HUES64 (cell line): ENCODE measurements around the gene FRS3.

Source experiments
- H3K27ac ChIP-seq: 2 replicates; pipeline ENCODE4 v1.7.0; 2013; ENCODE audit warnings: low read depth, low read length, inconsistent platforms
- H3K27me3 ChIP-seq: 2 replicates; pipeline ENCODE4 v1.6.1; 2013; ENCODE audit warnings: mild to moderate bottlenecking, low read length; ENCODE audit not compliant: insufficient read depth
- H3K36me3 ChIP-seq: 2 replicates; pipeline ENCODE4 v1.6.1; 2013; ENCODE audit warnings: mild to moderate bottlenecking, low read length; ENCODE audit not compliant: insufficient read depth
- H3K4me1 ChIP-seq: 2 replicates; pipeline ENCODE4 v1.6.1; 2013; ENCODE audit warnings: mild to moderate bottlenecking, low read length, moderate library complexity; ENCODE audit not compliant: insufficient read depth
- H3K4me3 ChIP-seq: 2 replicates; pipeline ENCODE4 v1.5.1; 2013; ENCODE audit warnings: mild to moderate bottlenecking, low read length, moderate library complexity
- H3K9ac ChIP-seq: 2 replicates; pipeline ENCODE4 v1.6.1; 2013; ENCODE audit warnings: mild to moderate bottlenecking, low read depth, low read length
- H3K9me3 ChIP-seq: 2 replicates; pipeline ENCODE4 v1.6.1; 2013; ENCODE audit warnings: low read depth, low read length; ENCODE audit not compliant: insufficient read depth
- WGBS: fragments of 150-250, 120-280 bp; methylation state at CpG from one replicate; pipeline ENCODE4 v1.1.7; 2013; ENCODE audit warnings: missing lambda C conversion rate; 5-methylcytosine and 5-hydroxymethylcytosine counted together

The FRS3 gene

GRCh38 chr6:41739041-41739440 is 40.7 kb downstream of the FRS3 start:
- H3K4me1 ChIP-seq, result peaks cover 4% of the 10 kb centered on the region; the same call in 1 of the 2 replicates
- no peaks in the 10 kb centered on the region for H3K9me3 ChIP-seq
- no peaks in the 10 kb centered on the region for H3K36me3 ChIP-seq
- H3K4me3 ChIP-seq, result no peak overlapping the region
- 78% methylated on average over 3 of the region's 4 CpGs for WGBS
- no peak overlapping the region for H3K27ac ChIP-seq
- no peak overlapping the region for H3K9ac ChIP-seq
- H3K27me3 ChIP-seq, result peaks cover 8% of the 10 kb centered on the region; the same call in 1 of the 2 replicates

DNA sequence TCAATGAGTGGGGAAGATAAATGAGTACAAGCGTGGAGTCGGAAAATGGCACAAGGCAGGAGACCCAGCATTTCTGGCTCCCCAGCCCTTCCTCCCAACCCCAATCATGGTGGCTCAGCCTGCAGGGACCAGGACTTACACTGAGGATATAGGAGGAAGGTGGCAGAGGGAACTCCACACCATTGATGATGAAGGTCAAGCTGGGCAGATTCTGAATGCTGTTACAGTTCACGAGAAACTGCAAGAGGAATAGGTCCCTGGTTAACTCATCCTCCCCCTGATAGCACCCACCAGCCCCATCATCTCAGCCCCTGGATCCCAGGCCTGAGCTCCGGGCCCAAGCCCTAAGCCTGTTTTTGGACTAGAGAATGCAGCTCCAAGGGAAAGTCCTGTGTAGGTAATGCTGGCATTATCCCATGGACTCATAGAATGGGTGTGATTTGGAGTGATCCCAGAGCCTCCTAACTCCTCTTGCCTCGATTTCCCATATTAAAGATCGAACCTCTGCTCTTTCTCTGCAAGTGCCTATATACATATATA is 42.0 kb downstream of the FRS3 start:
- WGBS, result 99% methylated on average over 4 of the region's 6 CpGs

DNA sequence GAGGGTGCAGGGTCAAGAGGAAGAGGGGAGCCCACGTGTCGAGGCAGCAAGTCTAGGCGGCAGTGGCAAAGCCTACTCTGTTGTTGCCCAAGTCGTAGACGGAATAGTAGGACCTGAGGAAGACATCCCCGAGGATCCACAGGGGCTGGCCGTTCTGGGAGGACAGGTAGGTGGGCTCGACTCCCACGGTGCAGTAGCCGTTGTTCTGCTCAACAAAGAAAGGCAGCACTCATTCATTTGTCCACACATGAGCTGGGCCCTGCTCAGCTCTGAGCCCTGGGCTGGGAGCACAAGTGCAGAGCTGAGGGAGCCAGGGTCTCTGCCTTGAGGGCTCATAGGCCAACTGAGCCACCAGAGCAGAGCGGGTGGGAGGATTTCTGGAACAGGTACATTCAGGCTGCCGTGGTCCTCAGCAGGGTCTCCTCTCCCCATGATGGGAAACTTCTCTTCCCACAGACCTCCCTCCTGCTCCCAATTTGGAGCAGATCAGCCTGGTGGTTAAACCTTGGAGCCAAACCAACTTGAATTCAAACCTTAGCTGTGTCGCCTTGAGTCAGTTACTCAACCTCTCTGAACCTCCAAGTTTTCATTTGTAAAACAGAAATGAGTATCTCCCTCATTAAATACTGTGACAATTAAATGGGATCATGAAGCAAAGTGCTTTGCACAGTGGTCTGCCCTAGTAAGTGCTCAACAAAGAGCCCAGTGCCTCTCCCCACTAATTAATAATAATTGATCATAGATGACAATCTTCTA is 42.7 kb downstream of the FRS3 start:
- 91% methylated on average over 13 of the region's 13 CpGs for WGBS
- H3K4me1 ChIP-seq, result peaks cover 16% of the 10 kb centered on the region
- no peak overlapping the region for H3K27ac ChIP-seq
- no peak overlapping the region for H3K9ac ChIP-seq
- peaks cover 21% of the 10 kb centered on the region for H3K27me3 ChIP-seq
- H3K4me3 ChIP-seq, result no peak overlapping the region
- no peaks in the 10 kb centered on the region for H3K9me3 ChIP-seq
- H3K36me3 ChIP-seq, result no peaks in the 10 kb centered on the region

More for the DNA sequence above, 42.0 kb downstream of the FRS3 start:
- Histone ChIP-seq H3K27me3 (peaks cover 17% of the 10 kb centered on the region), H3K4me1 (peaks cover 13% of the 10 kb centered on the region), H3K36me3 (no peaks in the 10 kb centered on the region), H3K9ac (no peak overlapping the region), H3K9me3 (no peaks in the 10 kb centered on the region), H3K27ac (no peak overlapping the region), H3K4me3 (no peak overlapping the region)

GRCh38 chr6:41736186-41736733 is 43.4 kb downstream of the FRS3 start:
- H3K4me3 ChIP-seq, result peak overlapping the region; percentile 41
- peaks cover 21% of the 10 kb centered on the region for H3K27me3 ChIP-seq
- peaks cover 16% of the 10 kb centered on the region for H3K4me1 ChIP-seq
- H3K9ac ChIP-seq, result no peak overlapping the region
- H3K36me3 ChIP-seq, result no peaks in the 10 kb centered on the region
- H3K9me3 ChIP-seq, result no peaks in the 10 kb centered on the region
- WGBS, result 73% methylated on average over 6 of the region's 6 CpGs
- no peak overlapping the region for H3K27ac ChIP-seq

DNA sequence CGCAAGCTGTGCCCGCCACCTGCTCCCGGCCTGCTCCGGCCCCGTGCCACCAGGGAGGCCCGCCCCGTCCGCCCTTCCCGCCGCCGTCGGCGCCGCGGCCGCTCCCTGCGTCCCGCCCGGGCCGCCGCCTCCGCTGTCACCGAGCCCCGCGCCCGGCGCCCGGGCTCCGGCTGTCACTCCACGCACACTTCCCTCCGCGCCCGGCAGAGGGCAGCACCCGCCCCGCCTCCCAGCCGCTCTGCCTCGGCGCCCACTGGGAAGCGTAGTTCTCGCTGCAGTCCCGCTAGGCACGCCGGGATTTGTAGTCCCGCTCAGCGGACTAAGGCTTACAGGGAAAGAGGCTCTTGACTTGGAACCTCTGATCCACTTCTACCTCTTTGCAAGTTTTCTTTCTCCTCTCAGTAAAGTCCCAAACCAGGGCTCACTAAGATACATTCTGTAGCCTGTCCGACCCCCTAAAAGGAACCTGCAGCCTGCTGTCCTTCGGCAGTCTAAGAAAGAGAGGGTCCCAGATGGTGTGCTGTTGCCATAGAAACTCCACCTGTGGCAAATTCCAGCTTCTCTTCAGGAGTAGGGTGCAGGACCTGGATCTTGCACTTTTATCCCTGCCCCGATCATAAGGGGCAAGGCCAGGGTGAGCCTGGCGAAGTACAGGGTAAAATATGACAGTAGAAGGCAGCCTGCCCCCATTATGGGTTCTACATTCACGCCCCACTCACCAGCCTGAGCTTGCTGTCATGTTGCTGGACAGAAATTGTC is 44.1 kb downstream of the FRS3 start, which contains the start of gene TFEB:
Gene TFEB (minus strand): TSS at position 182 of the 759 bp plus-strand sequence. CDS start 44,395 bp downstream, outside the sequence.
- H3K4me3 ChIP-seq, result peak within 1 kb of the TSS; percentile 62
- H3K9ac ChIP-seq, result no peak within 1 kb of the TSS

GRCh38 chr6:41734666-41735426 is 44.9 kb downstream of the FRS3 start:
- peak overlapping the region; percentile 62 for H3K4me3 ChIP-seq
- no peaks in the 10 kb centered on the region for H3K9me3 ChIP-seq
- H3K27me3 ChIP-seq, result peaks cover 24% of the 10 kb centered on the region
- H3K27ac ChIP-seq, result no peak overlapping the region
- H3K36me3 ChIP-seq, result no peaks in the 10 kb centered on the region
- no peak overlapping the region for H3K9ac ChIP-seq
- WGBS, result under 1% methylated on average over 71 of the region's 76 CpGs
- peaks cover 20% of the 10 kb centered on the region for H3K4me1 ChIP-seq

More for the DNA sequence above, 44.1 kb downstream of the FRS3 start, which contains the start of gene TFEB:
- Histone ChIP-seq H3K27ac (no peak within 1 kb of the TSS), H3K4me1 (peaks cover 16% of the 10 kb centered on the region), H3K27me3 (peaks cover 21% of the 10 kb centered on the region), H3K36me3 (no peaks in the 10 kb centered on the region), H3K9me3 (no peaks in the 10 kb centered on the region)
- 7% methylated on average over 50 of the region's 50 CpGs for WGBS

DNA sequence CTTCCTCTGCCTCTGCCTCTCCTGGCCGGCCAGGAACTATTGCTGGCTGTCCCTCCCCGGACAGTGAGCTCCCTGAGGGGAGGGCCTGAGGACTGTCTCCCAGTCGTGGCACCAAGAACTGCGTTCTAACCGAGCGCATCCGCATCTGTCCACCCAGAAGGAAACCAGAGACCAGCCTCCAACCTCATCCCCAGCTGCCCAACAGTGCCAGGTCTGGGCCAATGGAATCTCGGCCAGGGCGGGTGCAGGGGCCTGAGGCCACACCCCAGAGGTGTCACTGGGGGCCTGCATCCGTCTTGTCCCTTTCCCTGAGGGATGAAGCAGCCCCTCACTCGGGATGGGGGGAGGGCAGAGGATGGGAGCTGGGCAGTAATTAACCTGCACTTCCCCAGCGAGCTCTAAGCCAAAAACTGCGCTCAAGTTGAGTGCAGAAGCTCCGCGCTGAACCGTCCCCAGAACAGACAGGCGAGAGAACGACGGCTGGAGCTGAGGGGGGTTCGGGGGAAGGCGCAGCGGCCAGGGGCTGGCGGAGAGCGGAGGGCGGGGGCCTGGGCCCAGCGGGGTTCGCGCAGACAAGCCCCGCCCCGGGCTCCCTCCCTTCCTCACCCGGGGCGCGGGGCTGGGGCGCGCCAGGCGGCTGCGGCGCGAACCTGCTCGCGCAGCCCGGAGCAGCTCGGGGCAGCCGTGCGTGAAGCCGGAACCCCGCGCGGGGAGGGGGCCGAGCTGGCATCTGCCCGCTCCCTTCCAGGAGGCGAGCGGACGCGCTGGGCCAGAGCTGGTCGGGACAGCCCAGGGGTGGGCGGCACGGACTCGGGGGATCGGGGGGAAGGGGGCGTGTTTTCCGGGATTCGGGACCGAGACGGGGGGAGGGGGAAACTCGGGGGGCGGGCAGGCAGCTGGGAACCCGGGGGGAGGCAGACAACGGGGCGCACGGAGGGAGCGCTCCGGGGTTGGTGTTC is 45.7 kb downstream of the FRS3 start:
- Histone ChIP-seq H3K9ac (no peak overlapping the region), H3K4me1 (peaks cover 20% of the 10 kb centered on the region), H3K4me3 (peak overlapping the region; percentile 62), H3K9me3 (no peaks in the 10 kb centered on the region), H3K36me3 (no peaks in the 10 kb centered on the region), H3K27ac (no peak overlapping the region; the same call in 1 of the 2 replicates), H3K27me3 (peaks cover 24% of the 10 kb centered on the region)
- under 1% methylated on average over 73 of the region's 73 CpGs for WGBS

DNA sequence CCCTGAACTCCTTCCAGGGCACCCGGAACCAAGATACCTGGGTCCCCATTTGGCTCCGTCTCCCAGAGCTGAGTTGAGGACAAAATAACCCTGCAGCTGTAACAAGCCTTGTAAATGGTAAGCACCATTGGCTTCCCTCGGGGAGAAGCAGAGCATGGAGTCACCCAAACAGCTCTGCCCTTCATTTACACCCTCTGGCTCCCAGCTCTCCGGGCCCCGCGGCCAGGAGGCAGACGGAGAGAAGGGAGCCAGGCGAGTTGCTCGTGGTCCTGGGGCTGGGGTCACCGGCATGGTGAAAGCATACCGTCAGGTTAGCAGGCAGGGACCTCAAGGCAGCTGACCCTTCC is 46.4 kb downstream of the FRS3 start:
- H3K27ac ChIP-seq, result no peak overlapping the region
- H3K36me3 ChIP-seq, result no peaks in the 10 kb centered on the region
- peaks cover 24% of the 10 kb centered on the region for H3K27me3 ChIP-seq
- H3K4me1 ChIP-seq, result peaks cover 20% of the 10 kb centered on the region
- H3K9ac ChIP-seq, result no peak overlapping the region
- WGBS, result 9% methylated on average over 11 of the region's 11 CpGs
- H3K4me3 ChIP-seq, result peak overlapping the region; percentile 62
- H3K9me3 ChIP-seq, result no peaks in the 10 kb centered on the region

DNA sequence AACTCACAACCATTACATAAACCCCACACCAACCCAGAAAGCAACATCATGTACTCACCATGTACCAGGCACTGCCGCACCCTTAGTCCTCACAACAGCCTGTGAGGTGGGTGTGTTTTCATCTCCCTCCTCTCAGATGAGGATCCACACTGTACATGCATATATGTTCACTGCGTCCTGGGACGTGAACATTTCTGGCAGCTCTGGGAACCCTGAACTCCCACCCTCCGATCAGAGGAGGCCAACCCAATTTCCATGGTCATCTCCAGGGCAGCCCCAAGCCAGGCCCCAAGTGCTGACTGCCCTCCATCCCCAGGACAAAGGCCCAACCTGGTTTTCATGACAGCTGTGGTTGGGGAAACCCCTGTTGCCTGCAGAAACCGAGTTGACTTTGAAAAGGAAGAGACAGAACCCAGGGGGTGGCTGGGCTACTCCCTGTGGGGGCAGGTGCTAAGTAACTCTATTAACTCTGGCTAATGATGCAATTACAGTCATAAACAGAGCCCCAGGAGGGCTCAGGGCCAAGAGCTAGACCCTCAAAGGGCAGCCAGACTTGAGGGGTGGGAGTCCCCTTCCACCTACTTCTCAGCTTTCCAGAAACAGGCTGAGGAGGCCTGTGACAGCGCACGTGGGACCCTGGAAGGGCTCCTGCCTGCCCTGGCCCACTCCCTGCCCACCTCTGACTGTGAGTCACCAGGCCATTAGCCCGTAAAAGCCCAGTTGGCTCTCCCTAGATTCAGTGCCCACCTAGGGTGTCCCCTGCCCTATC is 46.9 kb downstream of the FRS3 start:
- Histone ChIP-seq H3K36me3 (no peaks in the 10 kb centered on the region), H3K9me3 (no peaks in the 10 kb centered on the region), H3K9ac (no peak overlapping the region), H3K27me3 (peaks cover 24% of the 10 kb centered on the region), H3K4me3 (peak overlapping the region; percentile 62), H3K27ac (no peak overlapping the region), H3K4me1 (peaks cover 20% of the 10 kb centered on the region)
- WGBS, result 44% methylated on average over 8 of the region's 8 CpGs
